GM21529 (cell line): ENCODE data around the gene IL13RA1.
"Not testable (repeated sequence)": the region's sequence is repeated elsewhere in the genome, so short reads cannot be mapped to it uniquely, and the experiment has no call there.

Source experiments
- ATAC-seq: cut with Tn5 transposase; IDR thresholded peaks from one replicate; pipeline ENCODE4 v1.9.1; 2021; ENCODE audit not compliant: unreplicated experiment

IL13RA1 gene

DNA sequence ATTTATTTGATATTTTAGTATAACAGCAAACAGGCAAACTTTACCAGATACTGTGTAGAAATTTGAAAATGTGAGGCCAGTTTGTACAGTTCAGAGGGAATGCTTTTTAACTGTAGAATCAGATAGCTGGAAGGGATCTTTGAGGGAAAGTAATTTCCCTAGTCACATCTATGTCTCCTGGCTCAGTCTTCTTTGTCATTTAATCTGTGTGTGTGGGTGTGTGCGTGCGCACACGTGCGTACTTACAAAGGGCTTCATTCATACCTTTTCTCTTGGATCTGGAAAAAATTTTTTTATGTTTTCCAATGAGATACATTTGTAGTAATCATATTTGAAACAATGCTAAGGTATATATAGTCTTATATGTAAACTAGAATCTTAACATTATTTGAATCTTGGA lies 44.6 kb downstream of the IL13RA1 start:
- ATAC-seq = no peak

DNA sequence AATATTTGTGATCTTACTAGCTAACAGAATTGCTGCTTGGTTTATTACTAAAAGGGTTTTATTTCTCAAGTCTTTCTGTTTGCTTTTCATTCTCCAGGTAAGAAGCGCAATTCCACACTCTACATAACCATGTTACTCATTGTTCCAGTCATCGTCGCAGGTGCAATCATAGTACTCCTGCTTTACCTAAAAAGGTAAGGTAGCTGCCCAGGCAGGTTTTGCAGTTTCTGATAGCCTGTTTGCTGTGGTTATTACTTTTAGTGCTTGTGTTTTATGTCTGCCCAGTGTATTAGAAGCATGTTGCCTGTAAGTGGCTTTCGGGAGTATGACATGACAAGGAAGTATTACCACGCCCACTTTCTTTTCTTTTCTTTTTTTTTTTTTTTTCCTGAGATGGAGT lies 46.4 kb downstream of the IL13RA1 start:
- ATAC-seq = no peak

DNA sequence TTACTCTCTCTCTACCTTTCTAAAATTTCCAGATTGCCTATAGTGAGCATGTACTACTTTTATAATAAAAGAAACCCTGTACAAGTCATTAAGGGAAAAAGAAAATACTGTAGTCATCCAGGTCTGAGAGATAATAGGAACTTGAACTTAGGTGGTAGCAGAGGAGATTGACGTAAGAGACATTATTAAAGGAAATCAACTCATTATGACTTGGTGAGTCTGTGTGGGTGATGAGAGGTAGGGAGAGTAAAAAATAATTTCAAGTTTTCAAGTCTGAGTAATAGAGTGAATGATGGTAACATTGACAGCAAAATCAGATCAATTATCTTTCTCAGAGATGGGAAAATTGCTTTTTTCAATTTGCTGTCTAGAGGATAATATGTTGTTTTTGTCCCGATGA lies 52.2 kb downstream of the IL13RA1 start:
- no peak for ATAC-seq

DNA sequence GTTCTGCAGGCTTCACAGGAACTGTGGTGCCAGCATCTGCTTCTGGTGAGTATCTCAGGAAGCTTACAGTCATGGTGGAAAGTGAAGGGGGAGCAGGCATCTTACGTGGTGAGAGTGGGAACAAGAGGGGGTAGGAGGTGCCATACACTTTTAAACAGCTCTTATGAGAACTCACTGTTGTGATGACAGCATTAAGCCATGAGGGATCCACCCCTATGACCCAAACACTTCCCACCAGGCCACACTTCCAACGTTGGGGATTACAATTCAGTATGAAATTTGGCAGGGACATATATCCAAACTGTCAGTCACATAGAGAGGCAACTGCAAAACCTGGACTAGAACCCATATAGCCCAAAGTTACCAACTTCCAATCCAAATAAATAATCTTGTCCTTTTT lies 53.1 kb downstream of the IL13RA1 start:
- no peak for ATAC-seq

DNA sequence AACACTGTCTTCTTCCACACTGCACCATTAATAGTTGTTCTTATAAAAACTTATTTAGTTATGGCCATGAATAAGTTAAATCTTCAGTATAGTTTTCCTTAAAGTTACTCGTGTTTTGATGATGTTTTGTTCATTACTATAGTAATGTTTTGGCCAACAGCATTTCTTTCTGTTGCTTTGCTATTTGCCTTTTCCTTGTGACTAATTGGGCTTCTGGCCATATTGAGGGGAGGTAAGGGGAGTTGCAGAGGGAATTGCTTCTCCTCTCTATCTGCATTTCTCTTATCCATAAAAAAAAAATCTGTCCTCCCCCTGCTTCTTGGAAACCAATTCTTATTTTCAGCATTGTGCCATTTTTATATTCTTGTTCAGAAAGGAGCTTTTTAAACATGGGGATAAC lies 53.5 kb downstream of the IL13RA1 start:
- no peak for ATAC-seq

DNA sequence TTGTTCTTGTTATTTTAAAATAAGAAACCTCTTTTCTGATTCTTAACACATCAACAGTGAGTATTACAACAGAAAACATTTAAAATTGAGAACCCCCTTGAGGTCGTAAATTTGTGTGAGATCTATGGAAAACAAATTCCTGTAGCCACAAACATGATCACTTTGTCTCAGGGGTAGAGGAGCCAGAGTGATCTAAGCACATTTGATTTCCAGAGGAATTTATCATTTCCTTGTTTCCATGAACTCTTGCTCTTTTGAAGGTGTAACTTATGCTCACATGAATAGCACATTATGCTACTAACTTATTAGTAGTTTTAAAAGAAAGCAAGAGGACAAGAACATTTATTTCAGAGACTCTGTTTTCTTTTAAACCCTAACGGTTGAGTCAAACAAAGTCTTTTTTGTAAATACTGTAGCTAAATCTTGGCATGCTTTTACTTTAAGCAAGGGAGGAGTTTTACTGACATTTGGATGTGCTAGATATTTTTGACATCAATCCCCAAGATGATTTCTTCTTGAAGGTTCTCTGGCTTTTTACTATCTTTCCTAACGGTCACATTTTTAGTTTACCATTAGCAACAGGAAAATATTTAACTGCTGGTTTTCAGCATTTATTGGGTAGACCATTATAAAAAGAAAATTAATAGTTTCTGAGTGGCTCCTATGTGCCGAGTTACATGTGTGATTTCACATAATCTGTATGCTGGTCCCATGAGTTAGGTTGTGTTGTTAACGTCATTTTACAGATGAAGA lies 68.3 kb downstream of the IL13RA1 start:
- no peak for ATAC-seq

DNA sequence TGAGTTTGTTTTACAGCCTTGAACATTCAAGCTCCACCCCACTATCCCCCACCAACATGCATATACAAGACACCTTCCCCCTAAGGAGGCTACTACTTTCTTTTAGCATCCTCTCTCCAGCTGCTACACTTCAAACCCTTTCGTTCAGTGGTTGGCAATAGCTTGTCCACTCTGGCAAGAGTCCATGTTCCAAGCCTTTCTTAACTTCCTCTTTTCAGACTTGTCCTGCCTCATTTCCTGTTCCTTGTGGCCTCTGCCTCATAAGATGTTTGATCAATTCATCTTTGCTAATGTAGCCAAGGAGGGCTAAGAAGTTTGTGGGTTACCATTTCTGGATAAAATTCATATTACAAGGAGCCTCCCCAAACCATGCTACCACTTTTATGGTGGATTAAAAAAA lies 75.5 kb downstream of the IL13RA1 start:
- no peak for ATAC-seq

DNA sequence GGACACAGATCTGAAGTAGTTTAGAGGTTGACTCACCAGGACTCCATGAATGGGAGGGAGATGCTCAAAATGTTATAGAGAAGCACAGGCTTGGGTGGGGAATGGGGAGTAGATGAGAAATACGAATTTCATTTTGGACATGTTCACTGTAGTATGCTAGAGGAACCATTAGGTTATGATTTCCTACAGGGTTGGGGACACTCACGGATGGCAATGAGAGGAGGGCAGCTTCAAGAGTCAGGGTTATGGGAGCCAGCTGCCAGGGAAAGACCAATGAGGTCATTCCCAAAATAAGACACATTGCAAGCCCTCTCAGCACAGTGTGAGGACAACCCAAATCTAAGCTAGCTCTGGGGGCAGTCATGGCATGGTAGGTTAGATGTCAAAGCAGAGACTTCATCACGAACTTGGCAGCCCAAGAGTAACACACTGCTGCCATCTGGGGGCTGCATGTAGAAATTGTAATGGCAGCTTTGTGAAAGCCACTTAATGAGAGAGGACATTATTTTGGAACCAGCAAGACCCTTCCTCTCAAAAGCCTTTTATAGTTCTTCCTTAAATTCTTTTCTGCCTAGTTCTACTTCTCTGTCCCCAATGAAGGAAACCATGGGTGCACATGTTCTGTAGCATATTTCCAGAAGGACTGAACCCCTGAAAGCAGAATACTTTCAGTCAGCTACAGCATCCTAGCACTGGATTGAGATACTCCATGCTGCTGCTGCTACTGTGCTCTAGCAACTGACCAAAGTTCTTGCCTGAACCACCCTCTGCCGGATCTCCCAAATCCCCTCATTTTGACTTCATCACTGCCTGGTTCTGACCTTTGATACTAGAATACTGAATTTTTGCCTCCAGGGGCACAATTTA lies 80.0 kb downstream of the IL13RA1 start:
- ATAC-seq = no peak

DNA sequence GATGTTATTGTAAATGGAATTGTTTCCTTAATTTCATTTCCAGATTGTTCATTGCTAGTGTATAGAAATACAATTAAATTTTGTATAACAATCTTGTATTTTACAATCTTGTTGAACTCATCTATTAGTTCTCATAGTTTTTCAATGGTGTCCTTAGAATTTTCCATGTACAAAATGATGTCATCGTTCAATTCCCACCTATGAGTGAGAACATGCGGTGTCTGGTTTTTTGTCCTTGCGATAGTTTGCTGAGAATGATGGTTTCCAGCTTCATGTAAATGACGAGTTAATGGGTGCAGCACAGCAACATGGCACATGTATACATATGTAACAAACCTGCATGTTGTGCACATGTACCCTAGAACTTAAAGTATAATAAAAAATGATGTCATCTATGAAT lies 89.9 kb downstream of the IL13RA1 start:
- ATAC-seq = not testable (repeated sequence)

DNA sequence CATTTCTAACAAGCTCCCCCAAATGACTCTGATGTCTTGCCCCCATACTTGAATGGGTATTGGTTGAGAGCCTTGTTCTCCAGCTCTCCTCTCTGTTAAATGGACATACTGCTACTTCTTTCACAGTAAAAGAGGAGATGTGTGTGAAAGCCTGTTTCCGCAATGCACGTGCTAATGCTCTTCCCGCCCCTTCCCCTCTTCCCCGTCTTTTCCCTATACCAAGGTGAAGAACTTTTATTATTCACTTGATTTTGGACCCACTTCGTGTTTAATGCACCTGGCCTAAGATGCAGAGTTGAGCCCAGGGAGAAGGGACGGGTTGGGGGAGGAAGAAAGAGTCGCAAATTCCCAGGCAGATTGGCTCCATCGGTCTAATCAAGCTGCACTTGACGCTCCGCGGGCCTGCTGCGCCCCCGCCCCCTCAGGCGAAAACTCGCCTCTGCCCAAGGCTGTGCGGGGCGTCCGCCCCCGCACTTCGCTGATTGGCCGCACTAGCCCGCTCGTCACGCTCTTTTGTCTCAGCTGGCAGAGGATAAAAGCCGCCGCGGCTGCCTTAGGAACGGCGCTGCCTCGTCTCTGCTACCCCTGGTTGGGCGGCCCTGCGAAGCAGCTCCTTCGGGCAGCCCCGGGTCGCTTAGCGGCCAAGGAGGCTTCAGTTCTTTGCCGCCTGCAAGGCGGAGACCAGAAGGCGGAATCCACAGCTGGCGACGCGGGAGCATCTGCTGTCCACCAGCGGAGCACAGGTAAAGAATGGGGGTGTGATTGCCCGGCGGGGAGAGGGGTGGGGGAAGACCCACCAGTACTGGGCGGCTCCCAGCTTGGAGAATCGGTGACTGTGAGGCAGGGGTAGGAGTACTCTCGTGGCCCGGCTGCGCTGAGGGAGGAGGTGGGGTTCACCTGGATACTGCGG lies 96.1 kb downstream of the IL13RA1 start, which contains the start of gene ZCCHC12:
ZCCHC12 (plus strand) TSS at position 562 of the 910 bp plus-strand sequence. CDS start 1,421 bp downstream, outside the sequence.
- ATAC-seq = no peak

DNA sequence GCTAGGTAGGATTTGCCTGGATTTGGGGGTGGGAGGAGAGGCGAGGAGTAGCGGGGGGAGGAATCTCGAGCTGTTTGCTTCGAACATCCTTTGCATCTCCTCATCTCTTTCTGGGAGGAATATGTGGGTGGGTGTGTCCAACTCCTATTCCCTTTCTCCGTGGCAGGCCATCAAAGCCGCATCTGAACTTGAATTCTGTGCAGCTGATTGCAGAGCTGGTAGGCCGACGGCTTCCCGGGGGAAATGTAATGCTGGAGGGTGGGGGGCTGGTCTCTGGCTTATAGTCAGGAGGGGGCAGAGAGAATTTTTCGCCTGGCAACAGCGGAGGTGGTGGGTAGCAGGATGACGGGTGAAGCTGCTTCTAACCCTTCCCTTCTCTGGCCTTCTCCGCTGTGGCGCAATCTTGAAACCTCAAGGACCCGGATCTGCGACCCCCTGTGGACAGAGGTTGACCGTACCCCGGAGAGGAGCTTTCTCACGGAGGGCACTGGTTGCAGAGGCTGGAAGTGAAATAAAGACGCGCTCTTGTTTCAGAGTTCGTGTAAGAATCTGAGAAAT lies 96.8 kb downstream of the IL13RA1 start:
- ATAC-seq = no peak

DNA sequence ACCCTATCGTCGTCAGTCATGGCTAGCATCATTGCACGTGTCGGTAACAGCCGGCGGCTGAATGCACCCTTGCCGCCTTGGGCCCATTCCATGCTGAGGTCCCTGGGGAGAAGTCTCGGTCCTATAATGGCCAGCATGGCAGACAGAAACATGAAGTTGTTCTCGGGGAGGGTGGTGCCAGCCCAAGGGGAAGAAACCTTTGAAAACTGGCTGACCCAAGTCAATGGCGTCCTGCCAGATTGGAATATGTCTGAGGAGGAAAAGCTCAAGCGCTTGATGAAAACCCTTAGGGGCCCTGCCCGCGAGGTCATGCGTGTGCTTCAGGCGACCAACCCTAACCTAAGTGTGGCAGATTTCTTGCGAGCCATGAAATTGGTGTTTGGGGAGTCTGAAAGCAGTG lies 97.8 kb downstream of the IL13RA1 start:
- no peak for ATAC-seq

DNA sequence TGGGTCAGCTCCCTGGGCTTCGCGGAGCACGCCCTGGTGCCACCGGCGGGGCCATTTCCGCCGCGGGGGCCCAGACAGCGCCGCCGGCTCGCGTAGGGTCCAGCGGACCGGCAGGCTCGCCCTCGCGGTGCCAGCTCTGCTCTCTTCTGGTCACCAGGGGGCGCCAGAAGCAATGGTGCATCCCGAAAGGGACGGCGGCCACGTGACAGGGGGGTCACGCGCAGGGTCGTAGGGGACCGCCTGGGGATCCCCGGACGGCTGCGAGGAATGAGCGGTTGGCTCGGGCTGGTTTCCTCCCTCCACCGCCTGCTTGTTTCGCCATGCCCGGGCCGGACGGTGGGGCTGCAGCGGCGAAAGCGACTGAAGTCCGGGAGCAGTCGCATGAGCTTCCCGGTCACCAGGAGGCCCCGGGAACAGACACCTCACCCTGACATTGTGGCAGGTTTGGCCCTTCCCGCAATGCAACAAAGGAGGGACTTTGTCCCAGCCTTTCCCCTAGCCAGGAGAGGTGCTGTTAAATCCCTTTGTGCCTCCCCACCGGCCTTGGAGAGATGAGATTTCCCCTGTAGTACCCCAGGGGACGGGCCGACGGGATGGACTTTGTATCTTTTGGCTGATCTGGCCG lies 112.0 kb downstream of the IL13RA1 start:
- no peak for ATAC-seq
